ENCODE data around the gene RHBDL1. TPM values are rescaled to one million over a fixed set of nuclear protein-coding genes. Genes with fewer than 3 reads are reported as not detected.
A peak's percentile ranks its signal among the peaks of the same experiment; 100 is the strongest.

RHBDL1 gene
- total and polyA plus RNA-seq, 9 of the 15 experiments (the other 6 are each of a cell fraction or from before 2014, with no cell fraction given): 0.03 to 5.6 (median 1.3) TPM; not detected in 1

DNA sequence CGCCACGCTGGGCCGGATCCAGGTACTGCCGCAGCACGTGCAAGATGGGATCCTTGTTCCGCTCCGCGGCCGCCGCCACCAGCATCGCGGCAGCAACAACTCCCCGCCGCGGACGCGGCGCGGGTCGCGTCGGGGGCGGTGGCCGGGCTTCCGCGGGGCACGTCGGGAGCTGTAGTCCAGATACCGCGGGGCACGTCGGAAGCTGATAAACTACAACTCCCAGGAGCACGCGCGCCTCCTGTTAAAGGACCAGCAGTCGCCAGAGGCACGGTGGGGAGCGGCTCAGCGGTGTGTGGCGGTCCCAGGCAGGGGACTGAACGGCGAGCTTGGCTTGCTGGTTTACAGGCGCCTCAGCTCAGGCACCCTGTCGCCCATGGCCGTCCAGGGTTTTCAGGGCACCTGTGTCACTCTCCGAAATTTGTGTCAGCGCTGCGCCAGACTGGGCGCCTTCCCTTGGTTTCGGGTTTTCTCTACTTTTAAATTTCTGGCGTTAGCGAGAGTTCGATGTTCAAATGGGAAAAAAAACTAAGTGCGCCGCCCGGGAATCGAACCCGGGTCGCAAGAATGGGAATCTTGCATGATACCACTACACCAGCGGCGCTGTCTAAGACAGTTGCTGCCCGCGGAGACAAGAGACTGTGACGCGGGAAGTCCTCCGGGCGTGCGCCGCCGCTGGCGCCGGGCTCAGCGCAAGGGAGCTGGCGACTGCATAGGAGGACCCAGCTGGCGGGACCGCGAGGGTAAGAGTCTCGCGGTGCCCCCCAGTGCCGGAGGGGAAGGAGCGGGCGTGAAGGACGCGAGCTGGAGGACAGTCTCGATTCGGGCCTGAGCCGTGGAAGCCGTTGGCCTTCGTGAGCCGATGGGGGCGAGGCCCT lies 39.0 kb upstream of the RHBDL1 start, which contains the start of gene METTL26 (continued):
- TF ChIP-seq, protein P1, sequence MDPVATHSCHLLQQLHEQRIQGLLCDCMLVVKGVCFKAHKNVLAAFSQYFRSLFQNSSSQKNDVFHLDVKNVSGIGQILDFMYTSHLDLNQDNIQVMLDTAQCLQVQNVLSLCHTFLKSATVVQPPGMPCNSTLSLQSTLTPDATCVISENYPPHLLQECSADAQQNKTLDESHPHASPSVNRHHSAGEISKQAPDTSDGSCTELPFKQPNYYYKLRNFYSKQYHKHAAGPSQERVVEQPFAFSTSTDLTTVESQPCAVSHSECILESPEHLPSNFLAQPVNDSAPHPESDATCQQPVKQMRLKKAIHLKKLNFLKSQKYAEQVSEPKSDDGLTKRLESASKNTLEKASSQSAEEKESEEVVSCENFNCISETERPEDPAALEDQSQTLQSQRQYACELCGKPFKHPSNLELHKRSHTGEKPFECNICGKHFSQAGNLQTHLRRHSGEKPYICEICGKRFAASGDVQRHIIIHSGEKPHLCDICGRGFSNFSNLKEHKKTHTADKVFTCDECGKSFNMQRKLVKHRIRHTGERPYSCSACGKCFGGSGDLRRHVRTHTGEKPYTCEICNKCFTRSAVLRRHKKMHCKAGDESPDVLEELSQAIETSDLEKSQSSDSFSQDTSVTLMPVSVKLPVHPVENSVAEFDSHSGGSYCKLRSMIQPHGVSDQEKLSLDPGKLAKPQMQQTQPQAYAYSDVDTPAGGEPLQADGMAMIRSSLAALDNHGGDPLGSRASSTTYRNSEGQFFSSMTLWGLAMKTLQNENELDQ (CRISPR knock-in tag; IDR thresholded peaks at IDR 0.05; ENCODE audit: borderline replicate concordance): peak; percentile 24; the same call in 1 of the 2 replicates
- TF ChIP-seq ZC3H8 (IDR thresholded peaks at IDR 0.05) (no peak), NONO (IDR thresholded peaks at IDR 0.05; ENCODE audit: low read depth in 2 of 2, low read length in 1 of 2) (peak; percentile 39 to 79; a peak in 2 of 4 replicates), NFE2L1 (tag; IDR thresholded peaks at IDR 0.05; ENCODE audit: borderline replicate concordance, low read depth) (no peak), GTF2F1 (IDR thresholded peaks at IDR 0.05; ENCODE audit: low read depth, low read length) (no peak), JUND (IDR thresholded peaks at IDR 0.05; ENCODE audit: borderline replicate concordance, low read depth, low read length) (peak; percentile 54), JUND (tag; IDR thresholded peaks at IDR 0.05; ENCODE audit: borderline replicate concordance, low read depth, low read length) (no peak; the same call in 2 of the 3 replicates), MTA1 (IDR thresholded peaks at IDR 0.05; ENCODE audit: borderline replicate concordance) (peak; percentile 71), CAMTA2 (CRISPR knock-in tag; conservative IDR thresholded peaks at IDR 0.05) (no peak), BRD4 (IDR thresholded peaks at IDR 0.05) (peak; percentile 97), ZNF431 (CRISPR knock-in tag; IDR thresholded peaks at IDR 0.05) (0 out of 2 replicates have a peak, but pooled peaks have one; percentile 62), ESRRA (IDR thresholded peaks at IDR 0.05; ENCODE audit: borderline replicate concordance, low read depth) (peak; percentile 58), NR2C1 (IDR thresholded peaks at IDR 0.05) (no peak), NR2C1 (tag; IDR thresholded peaks at IDR 0.05) (peak; percentile 75), NBN (IDR thresholded peaks at IDR 0.05; ENCODE audit: low read depth) (peak; percentile 90), HMG20B (CRISPR knock-in tag; IDR thresholded peaks at IDR 0.05) (no peak), CREB1 (IDR thresholded peaks at IDR 0.05) (peak; percentile 62), CREB1 (CRISPR knock-in tag; IDR thresholded peaks at IDR 0.05) (peak; percentile 81), NR1H2 (CRISPR knock-in tag; IDR thresholded peaks at IDR 0.05) (peak; percentile 28), XRCC5 (IDR thresholded peaks at IDR 0.05; ENCODE audit: low read depth, low read length) (peak; percentile 87), FOXK2 (conservative IDR thresholded peaks at IDR 0.05 in 1 of 2, IDR thresholded peaks at IDR 0.05 in 1 of 2; ENCODE audit: low read depth in 2 of 2) (peak; percentile 44 to 51; a peak in 1 of 4 replicates)
- TF ChIP-seq, protein P2, sequence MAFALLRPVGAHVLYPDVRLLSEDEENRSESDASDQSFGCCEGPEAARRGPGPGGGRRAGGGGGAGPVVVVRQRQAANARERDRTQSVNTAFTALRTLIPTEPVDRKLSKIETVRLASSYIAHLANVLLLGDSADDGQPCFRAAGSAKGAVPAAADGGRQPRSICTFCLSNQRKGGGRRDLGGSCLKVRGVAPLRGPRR (CRISPR knock-in tag; IDR thresholded peaks at IDR 0.05): no peak

Measured in K562 (cell line).